OCI-M2 (cell line): Measurements from ENCODE around the gene SMOC2.
"Not testable (repeated sequence)": the region's sequence is repeated elsewhere in the genome, so short reads cannot be mapped to it uniquely, and the experiment has no call there.

Experiments
- DNase-seq: peaks from one replicate; lab custom pipeline; 2025; ENCODE audit not compliant: unreplicated experiment; lab: John Stamatoyannopoulos, UW

The SMOC2 gene

GRCh38 chr6:168537540-168537884 is 96.5 kb downstream of the SMOC2 start:
- DNase-seq = no peak

GRCh38 chr6:168538188-168538891 is 97.4 kb downstream of the SMOC2 start:
- not testable (repeated sequence) for DNase-seq

GRCh38 chr6:168538892-168539811 is 98.2 kb downstream of the SMOC2 start:
- DNase-seq = no peak

GRCh38 chr6:168540713-168541291 is 99.8 kb downstream of the SMOC2 start:
- no peak for DNase-seq

- DNase-seq = no peak
Observed at GRCh38 chr6:168541307-168541706, 100.3 kb downstream of the SMOC2 start.

- DNase-seq = no peak
Observed at GRCh38 chr6:168542301-168542700, 101.3 kb downstream of the SMOC2 start.

- no peak for DNase-seq
Observed at GRCh38 chr6:168545428-168545827, 104.4 kb downstream of the SMOC2 start.

- DNase-seq = no peak
Observed at GRCh38 chr6:168546151-168546550, 105.2 kb downstream of the SMOC2 start.

GRCh38 chr6:168546730-168547129 is 105.7 kb downstream of the SMOC2 start:
- no peak for DNase-seq

- no peak for DNase-seq
Observed at GRCh38 chr6:168550326-168550725, 109.3 kb downstream of the SMOC2 start.

GRCh38 chr6:168554472-168554871 is 113.5 kb downstream of the SMOC2 start:
- no peak for DNase-seq

GRCh38 chr6:168554898-168555617 is 114.1 kb downstream of the SMOC2 start:
- no peak for DNase-seq

- no peak for DNase-seq
Observed at GRCh38 chr6:168555618-168556273, 114.8 kb downstream of the SMOC2 start.

GRCh38 chr6:168557512-168557911 is 116.5 kb downstream of the SMOC2 start:
- no peak for DNase-seq

GRCh38 chr6:168558686-168559085 is 117.7 kb downstream of the SMOC2 start:
- DNase-seq = no peak

GRCh38 chr6:168559574-168560098 is 118.7 kb downstream of the SMOC2 start:
- DNase-seq = no peak

GRCh38 chr6:168560126-168560525 is 119.1 kb downstream of the SMOC2 start:
- DNase-seq = no peak

- DNase-seq = no peak
Observed at GRCh38 chr6:168562576-168563151, 121.7 kb downstream of the SMOC2 start.

- no peak for DNase-seq
Observed at GRCh38 chr6:168563656-168564055, 122.7 kb downstream of the SMOC2 start.

GRCh38 chr6:168565112-168565511 is 124.1 kb downstream of the SMOC2 start:
- DNase-seq = no peak
